B cell (primary cell): Measurements from ENCODE around the gene CEACAM16. TPM values are rescaled to one million over a fixed set of nuclear protein-coding genes. Genes with fewer than 3 reads are reported as not detected.

Experiments
- ATAC-seq: fragments of 200-7000 bp; cut with Tn5 transposase; one replicate; pipeline ENCODE4 v1.10.0; 2021; ENCODE audit warnings: low read depth, mild to moderate bottlenecking, moderate number of reproducible peaks, moderate library complexity
- CTCF ChIA-PET: fragments of 350-600 bp; sonication (Branson Sonifier 250); formaldehyde crosslinking; loops from one replicate; lab custom pipeline; 2021; ENCODE audit warnings: antibody characterized with exemption, inconsistent platforms; lab: Charles Lee
- POLR2A ChIA-PET: fragments of 350-600 bp; sonication (Branson Sonifier 250); formaldehyde crosslinking; loops from one replicate; lab custom pipeline; 2021; ENCODE audit warnings: antibody characterized with exemption; lab: Charles Lee
- DNase-seq: peaks from one replicate; pipeline ENCODE4 v3.0.0; 2013
- H2AFZ ChIP-seq: 2 replicates; pipeline ENCODE4 v1.6.1; 2012; ENCODE audit warnings: mild to moderate bottlenecking, low read depth, low read length; ENCODE audit not compliant: insufficient read depth, poor library complexity, severe bottlenecking
- H3K27ac ChIP-seq, 2 donors: 1 replicate in 1 of 2; 2 replicates in 1 of 2; pipeline ENCODE4 v1.5.1; 2012 to 2013; ENCODE audit warnings: low read length in 2 of 2, mild to moderate bottlenecking in 2 of 2, moderate library complexity in 1 of 2
- H3K27me3 ChIP-seq, 4 experiments: fragments of 200-600 bp in 1 of 4; sonication (generic) in 1 of 4; replicated peaks in 1 of 4; 1 replicate in 2 of 4; 2 replicates in 2 of 4; pipeline versions ENCODE4 v1.6.1 to v1.7.0; 2013 to 2016; ENCODE audit warnings: low read length in 3 of 4, mild to moderate bottlenecking in 2 of 4, mixed read lengths in 1 of 4, moderate library complexity in 1 of 4; ENCODE audit not compliant: insufficient read depth in 4 of 4, control insufficient read depth in 3 of 4; ENCODE audit errors: control extremely low read depth in 1 of 4
- H3K36me3 ChIP-seq, 2 experiments: replicated peaks in 1 of 2; 1 replicate in 1 of 2; 2 replicates in 1 of 2; pipeline versions ENCODE4 v1.6.1 to v1.7.1; 2013; ENCODE audit warnings: low read length in 1 of 2; ENCODE audit not compliant: insufficient read depth in 2 of 2, control insufficient read depth in 1 of 2; ENCODE audit errors: control extremely low read depth in 1 of 2, extremely low read depth in 1 of 2
- H3K4me1 ChIP-seq, 2 donors: fragments of 200-600 bp in 1 of 2; sonication (generic) in 1 of 2; 1 replicate in 1 of 2; 2 replicates in 1 of 2; pipeline versions ENCODE4 v1.5.1 to v1.6.1; 2013 to 2017; ENCODE audit warnings: low read length in 2 of 2; ENCODE audit not compliant: control insufficient read depth in 2 of 2, insufficient read depth in 2 of 2
- H3K4me2 ChIP-seq: replicated peaks from 2 replicates; pipeline ENCODE3; 2012; ENCODE audit warnings: mild to moderate bottlenecking, low read depth, low read length; ENCODE audit not compliant: poor library complexity, severe bottlenecking
- H3K4me3 ChIP-seq, 5 experiments: fragments of 200-600 bp in 1 of 5; sonication (generic) in 1 of 5; 1 replicate in 3 of 5; 2 replicates in 2 of 5; pipeline versions ENCODE4 v1.5.1 to v1.7.0; 2011 to 2016; ENCODE audit warnings: low read length in 4 of 5, mild to moderate bottlenecking in 4 of 5, low read depth in 2 of 5, control low read depth in 1 of 5, moderate library complexity in 1 of 5; ENCODE audit not compliant: insufficient read depth in 1 of 5; ENCODE audit errors: control extremely low read depth in 1 of 5, extremely low read depth in 1 of 5
- H3K79me2 ChIP-seq: fragments of 200-600 bp; sonication (generic); one replicate; pipeline ENCODE4 v1.6.0; 2016; ENCODE audit warnings: low read length; ENCODE audit not compliant: control insufficient read depth, insufficient read depth
- H3K9ac ChIP-seq: fragments of 200-600 bp; sonication (generic); 2 replicates; pipeline ENCODE4 v1.6.1; 2017; ENCODE audit warnings: mild to moderate bottlenecking, low read length, moderate library complexity
- H3K9me3 ChIP-seq, 3 donors: one replicate each; pipeline versions ENCODE4 v1.6.1 to v1.7.1; 2013; ENCODE audit warnings: low read length in 2 of 3; ENCODE audit not compliant: control insufficient read depth in 2 of 3, insufficient read depth in 1 of 3; ENCODE audit errors: control extremely low read depth in 1 of 3
- H4K20me1 ChIP-seq: 2 replicates; pipeline ENCODE4 v1.6.0; 2012; ENCODE audit warnings: mild to moderate bottlenecking, low read length; ENCODE audit not compliant: insufficient read depth, control insufficient read depth, poor library complexity, severe bottlenecking
- H3K27ac Mint-ChIP-seq: one replicate; pipeline ENCODE4 v1.8.0; 2021; ENCODE audit warnings: mixed read lengths
- H3K27me3 Mint-ChIP-seq: one replicate; pipeline ENCODE4 v1.8.0; 2021; ENCODE audit warnings: mixed read lengths
- H3K4me1 Mint-ChIP-seq: one replicate; pipeline ENCODE4 v1.8.0; 2021; ENCODE audit warnings: mixed read lengths
- H3K4me3 Mint-ChIP-seq: one replicate; pipeline ENCODE4 v1.8.0; 2021; ENCODE audit warnings: mixed read lengths
- H3K9me3 Mint-ChIP-seq: one replicate; pipeline ENCODE4 v1.8.0; 2022; ENCODE audit warnings: mixed read lengths; ENCODE audit not compliant: insufficient read depth
- CTCF ChIP-seq: fragments of 200-600 bp; IDR thresholded peaks from one replicate; pipeline ENCODE4 v1.8.0; 2022; ENCODE audit warnings: antibody characterized with exemption, mild to moderate bottlenecking
- EZH2 ChIP-seq: IDR thresholded peaks from 2 replicates; pipeline ENCODE4 v1.6.1; 2012; ENCODE audit warnings: borderline replicate concordance, low read depth, mild to moderate bottlenecking, moderate library complexity, low read length; ENCODE audit not compliant: insufficient read depth, poor library complexity, severe bottlenecking
- WGBS: methylation state at CpG from one replicate; pipeline ENCODE4 v1.1.5; 2013; ENCODE audit warnings: missing lambda C conversion rate; ENCODE audit not compliant: insufficient coverage; 5-methylcytosine and 5-hydroxymethylcytosine counted together
- intact Hi-C: fragments of 100-400 bp; cut with micrococcal nuclease; formaldehyde crosslinking; loops from one replicate; pipeline ENCODE4 v1.10.0; 2022
- polyA plus RNA-seq: library from polyadenylated mRNA; depleted of rRNA; stranded (reverse); fragments of >200 nt; gene quantifications from 2 replicates; pipeline ENCODE4 v1.2.3, GENCODE V29; 2012
- total RNA-seq, 2 donors: library from RNA; stranded (reverse); fragments of 120-200 nt in 1 of 2; gene quantifications; 1 replicate in 1 of 2; 2 replicates in 1 of 2; pipeline versions ENCODE4 v1.2.3 to v1.2.4, GENCODE V29; 2013 to 2022

The CEACAM16 gene
- total and polyA plus RNA-seq, 2 donors (not counting 1 experiment from before 2014, with no cell fraction given) = not detected

GRCh38 chr19:44745887-44746600 is 47.1 kb downstream of the CEACAM16 start:
- no peak overlapping the region for H3K4me2 ChIP-seq

More at GRCh38 chr19:44745887-44746600, 47.1 kb downstream of the CEACAM16 start:
- Mint-ChIP-seq H3K9me3 (no peaks in the 10 kb centered on the region), H3K4me1 (peaks cover 44% of the 10 kb centered on the region), H3K27ac (peak overlapping the region; percentile 93), H3K27me3 (no peaks in the 10 kb centered on the region), H3K4me3 (peak overlapping the region; percentile 54)
- intact Hi-C loops = no loop called here
- Histone ChIP-seq H3K27me3 (no peaks in the 10 kb centered on the region), H3K4me3 (no peak overlapping the region), H3K9me3 (no peaks in the 10 kb centered on the region), H3K79me2 (no peaks in the 10 kb centered on the region), H3K9ac (no peak overlapping the region), H3K27ac (peak overlapping the region in 1 of 2 donors; percentile 84), H2AFZ (no peak overlapping the region), H4K20me1 (no peaks in the 10 kb centered on the region), H3K36me3 (peaks cover 0 to under 1% of the 10 kb centered on the region in 2 experiments), H3K4me1 (peaks cover 31 to 53% of the 10 kb centered on the region in 2 donors)
- no peak for DNase-seq
- no peak for ATAC-seq
- 77% methylated on average over 4 of the region's 4 CpGs for WGBS
- ChIA-PET CTCF (interaction anchor here (1.0 to 8.4 kb wide), 4 partner anchors 22 to 25 kb away, joined by 3 to 54 read pairs (median 17); no protein-coding TSS in a partner anchor), POLR2A (interaction anchor here (0.7 kb wide), 1 partner anchor 1559 kb away, joined by 6 read pairs; no protein-coding TSS in a partner anchor)
- TF ChIP-seq CTCF (no peak), EZH2 (no peak)
